ENCODE measurements around the gene KPNA5.

KPNA5 gene

GRCh38 chr6:116680880-116681672 is at the start of gene KPNA5:
Gene KPNA5 (plus strand): TSS chr6:116681211. CDS start chr6:116681335, 124 bp downstream.
- no peak for TF ChIP-seq CTCF (IDR thresholded peaks at IDR 0.05; ENCODE audit: borderline replicate concordance, insufficient read depth, low read depth, low read length)
- peak within 1 kb of the TSS; percentile 58 for H3K4me3 ChIP-seq (ENCODE audit: low read depth, low read length)

- H3K4me3 ChIP-seq (ENCODE audit: low read depth, low read length), result no peak overlapping the region
- no peak for TF ChIP-seq CTCF (IDR thresholded peaks at IDR 0.05; ENCODE audit: borderline replicate concordance, insufficient read depth, low read depth, low read length)
Measured at GRCh38 chr6:116631379-116631990, 49.5 kb upstream of the KPNA5 start.

GRCh38 chr6:116633685-116634084 is 47.3 kb upstream of the KPNA5 start:
- peak; percentile 24; the same call in 1 of the 2 replicates for TF ChIP-seq CTCF (IDR thresholded peaks at IDR 0.05; ENCODE audit: borderline replicate concordance, insufficient read depth, low read depth, low read length)
- no peak overlapping the region for H3K4me3 ChIP-seq (ENCODE audit: low read depth, low read length)

- TF ChIP-seq CTCF (IDR thresholded peaks at IDR 0.05; ENCODE audit: borderline replicate concordance, insufficient read depth, low read depth, low read length), result no peak
- H3K4me3 ChIP-seq (ENCODE audit: low read depth, low read length), result no peak overlapping the region
Measured at GRCh38 chr6:116648156-116648555, 32.9 kb upstream of the KPNA5 start.

- no peak overlapping the region for H3K4me3 ChIP-seq (ENCODE audit: low read depth, low read length)
- no peak for TF ChIP-seq CTCF (IDR thresholded peaks at IDR 0.05; ENCODE audit: borderline replicate concordance, insufficient read depth, low read depth, low read length)
Measured at GRCh38 chr6:116649129-116649528, 31.9 kb upstream of the KPNA5 start.

GRCh38 chr6:116651916-116652315 is 29.1 kb upstream of the KPNA5 start:
- no peak overlapping the region for H3K4me3 ChIP-seq (ENCODE audit: low read depth, low read length)
- no peak for TF ChIP-seq CTCF (IDR thresholded peaks at IDR 0.05; ENCODE audit: borderline replicate concordance, insufficient read depth, low read depth, low read length)

- H3K4me3 ChIP-seq (ENCODE audit: low read depth, low read length), result no peak overlapping the region
- no peak for TF ChIP-seq CTCF (IDR thresholded peaks at IDR 0.05; ENCODE audit: borderline replicate concordance, insufficient read depth, low read depth, low read length)
Measured at GRCh38 chr6:116661594-116661993, 19.4 kb upstream of the KPNA5 start.
